H9 (cell line): Measurements from ENCODE around the gene RPS15. TPM values are rescaled to one million over a fixed set of nuclear protein-coding genes. Genes with fewer than 3 reads are reported as not detected.
A peak's percentile ranks its signal among the peaks of the same experiment; 100 is the strongest.

ENCODE experiments used
- DNase-seq: peaks from one replicate; pipeline ENCODE4 v3.0.0-alpha.2; 2017
- H2AFZ ChIP-seq: one replicate; pipeline ENCODE4 v1.6.1; 2013; ENCODE audit warnings: mild to moderate bottlenecking, low read length, control low read depth, moderate library complexity
- H2AK5ac ChIP-seq: 2 replicates; pipeline ENCODE4 v1.6.1; 2013; ENCODE audit warnings: low read length, control low read depth, mixed read lengths; ENCODE audit not compliant: insufficient read length
- H2BK120ac ChIP-seq: one replicate; pipeline ENCODE4 v1.6.1; 2013; ENCODE audit warnings: low read depth, mild to moderate bottlenecking, low read length, control low read depth, inconsistent platforms; ENCODE audit not compliant: poor library complexity, severe bottlenecking
- H2BK12ac ChIP-seq: 2 replicates; pipeline ENCODE4 v1.6.1; 2013; ENCODE audit warnings: low read length, control low read depth, mixed read lengths, low read depth; ENCODE audit not compliant: insufficient read length
- H2BK15ac ChIP-seq: 2 replicates; pipeline ENCODE4 v1.6.1; 2013; ENCODE audit warnings: low read depth, low read length, control low read depth
- H2BK20ac ChIP-seq: one replicate; pipeline ENCODE4 v1.6.1; 2013; ENCODE audit warnings: low read depth, mild to moderate bottlenecking, low read length, control low read depth, inconsistent platforms; ENCODE audit not compliant: poor library complexity, severe bottlenecking
- H2BK5ac ChIP-seq: 2 replicates; pipeline ENCODE4 v1.6.1; 2013; ENCODE audit warnings: low read length, control low read depth, mixed read lengths; ENCODE audit not compliant: insufficient read length
- H3K14ac ChIP-seq: 2 replicates; pipeline ENCODE4 v1.6.1; 2013; ENCODE audit warnings: low read length, control low read depth; ENCODE audit not compliant: insufficient read depth
- H3K18ac ChIP-seq: 2 replicates; pipeline ENCODE4 v1.6.1; 2013; ENCODE audit warnings: low read depth, mild to moderate bottlenecking, mixed read lengths, low read length, control low read depth; ENCODE audit not compliant: insufficient read length
- H3K23ac ChIP-seq: 2 replicates; pipeline ENCODE4 v1.6.1; 2013; ENCODE audit warnings: low read length, control low read depth, mixed read lengths, low read depth; ENCODE audit not compliant: insufficient read length
- H3K23me2 ChIP-seq: 2 replicates; pipeline ENCODE4 v1.6.1; 2013; ENCODE audit warnings: low read depth, mild to moderate bottlenecking, mixed read lengths, low read length, control low read depth; ENCODE audit not compliant: insufficient read length, poor library complexity, severe bottlenecking
- H3K27ac ChIP-seq: 2 replicates; pipeline ENCODE4 v1.5.1; 2013; ENCODE audit warnings: low read length, control low read depth, mixed read lengths, low read depth; ENCODE audit not compliant: insufficient read length
- H3K27me3 ChIP-seq: 2 replicates; pipeline ENCODE4 v1.6.1; 2013; ENCODE audit warnings: low read length, control low read depth, inconsistent platforms; ENCODE audit not compliant: insufficient read depth
- H3K4ac ChIP-seq: 2 replicates; pipeline ENCODE4 v1.6.1; 2013; ENCODE audit warnings: low read depth, mild to moderate bottlenecking, control low read depth, inconsistent platforms, low read length, moderate library complexity
- H3K4me1 ChIP-seq: 2 replicates; pipeline ENCODE4 v1.6.1; 2013; ENCODE audit warnings: low read length, control low read depth, inconsistent platforms; ENCODE audit not compliant: insufficient read depth
- H3K4me2 ChIP-seq: 2 replicates; pipeline ENCODE4 v1.6.1; 2013; ENCODE audit warnings: low read length, control low read depth, mixed read lengths; ENCODE audit not compliant: insufficient read length, insufficient read depth
- H3K56ac ChIP-seq: 2 replicates; pipeline ENCODE4 v1.6.1; 2013; ENCODE audit warnings: low read depth, mild to moderate bottlenecking, mixed read lengths, low read length, control low read depth; ENCODE audit not compliant: insufficient read length
- H3K79me1 ChIP-seq: 2 replicates; pipeline ENCODE4 v1.6.1; 2013; ENCODE audit warnings: low read depth, mild to moderate bottlenecking, moderate library complexity, low read length, control low read depth, inconsistent platforms; ENCODE audit not compliant: insufficient read depth, poor library complexity, severe bottlenecking
- H3K79me2 ChIP-seq: 2 replicates; pipeline ENCODE4 v1.6.1; 2013; ENCODE audit warnings: low read length, control low read depth, inconsistent platforms; ENCODE audit not compliant: insufficient read depth
- H3K9ac ChIP-seq: 2 replicates; pipeline ENCODE4 v1.6.1; 2013; ENCODE audit warnings: low read length, control low read depth, mixed read lengths; ENCODE audit not compliant: insufficient read length; ENCODE audit errors: extremely low read depth
- H3K9me3 ChIP-seq: one replicate; pipeline ENCODE4 v1.6.1; 2013; ENCODE audit warnings: low read depth, low read length, inconsistent platforms; ENCODE audit not compliant: control insufficient read depth
- H3T11ph ChIP-seq: one replicate; pipeline ENCODE4 v1.6.1; 2013; ENCODE audit warnings: mild to moderate bottlenecking, low read length, control low read depth, inconsistent platforms
- H4K20me1 ChIP-seq: one replicate; pipeline ENCODE4 v1.6.1; 2013; ENCODE audit not compliant: control insufficient read depth, insufficient read length, insufficient read depth
- H4K5ac ChIP-seq: 2 replicates; pipeline ENCODE4 v1.6.1; 2013; ENCODE audit warnings: low read depth, mild to moderate bottlenecking, mixed read lengths, low read length, control low read depth; ENCODE audit not compliant: insufficient read length
- H4K8ac ChIP-seq: replicated peaks from 2 replicates; pipeline ENCODE4 v1.6.1; 2013; ENCODE audit warnings: low read length, control low read depth, mixed read lengths, low read depth; ENCODE audit not compliant: insufficient read length
- H4K91ac ChIP-seq: 2 replicates; pipeline ENCODE4 v1.6.1; 2013; ENCODE audit warnings: low read depth, mild to moderate bottlenecking, moderate library complexity, mixed read lengths, low read length, control low read depth; ENCODE audit not compliant: insufficient read length
- H3K27ac Mint-ChIP-seq, 3 experiments: 2 replicates in 2 of 3; 3 replicates in 1 of 3; pipeline ENCODE4 v1.8.0; 2020 to 2021; ENCODE audit warnings: mixed read lengths in 3 of 3, mild to moderate bottlenecking in 1 of 3, moderate library complexity in 1 of 3
- H3K27me3 Mint-ChIP-seq: 2 replicates; pipeline ENCODE4 v1.8.0; 2021; ENCODE audit warnings: low read depth, mild to moderate bottlenecking, moderate library complexity, mixed read lengths
- H3K36me3 Mint-ChIP-seq, 3 experiments: 2 replicates in 2 of 3; 3 replicates in 1 of 3; pipeline ENCODE4 v1.8.0; 2020 to 2021; ENCODE audit warnings: low read depth in 3 of 3, mixed read lengths in 3 of 3; ENCODE audit not compliant: insufficient read depth in 1 of 3
- H3K4me1 Mint-ChIP-seq, 2 experiments: 2 replicates each; pipeline ENCODE4 v1.8.0; 2020; ENCODE audit warnings: mixed read lengths in 2 of 2
- H3K4me3 Mint-ChIP-seq, 2 experiments: 2 replicates in 1 of 2; 3 replicates in 1 of 2; pipeline ENCODE4 v1.8.0; 2020 to 2021; ENCODE audit warnings: mild to moderate bottlenecking in 2 of 2, mixed read lengths in 2 of 2, moderate library complexity in 1 of 2
- H3K9me3 Mint-ChIP-seq, 2 experiments: 2 replicates in 1 of 2; 3 replicates in 1 of 2; pipeline ENCODE4 v1.8.0; 2020; ENCODE audit warnings: mild to moderate bottlenecking in 2 of 2, mixed read lengths in 2 of 2, moderate library complexity in 1 of 2
- WGBS: extraction: QIAGEN DNeasy Blood & Tissue Kit; methylation state at CpG from one replicate; pipeline ENCODE4 v1.1.7; 2013; ENCODE audit warnings: missing lambda C conversion rate, low lambda C conversion rate, mixed read lengths; ENCODE audit not compliant: insufficient read length; ENCODE audit errors: extremely low coverage; 5-methylcytosine and 5-hydroxymethylcytosine counted together
- total RNA-seq: library from RNA; stranded (reverse); gene quantifications from 2 replicates; pipeline ENCODE4 v1.2.1, GENCODE V29; 2021
- TF ChIP-seq, protein P1 (sequence below): fragments of 200-600 bp; sonication (generic); conservative IDR thresholded peaks from 3 replicates; pipeline ENCODE4 v1.8.0; 2021; ENCODE audit warnings: antibody characterized with exemption, mild to moderate bottlenecking

The RPS15 gene
- total RNA-seq, 1 experiment from 2014 or later: 1,628 TPM

DNA sequence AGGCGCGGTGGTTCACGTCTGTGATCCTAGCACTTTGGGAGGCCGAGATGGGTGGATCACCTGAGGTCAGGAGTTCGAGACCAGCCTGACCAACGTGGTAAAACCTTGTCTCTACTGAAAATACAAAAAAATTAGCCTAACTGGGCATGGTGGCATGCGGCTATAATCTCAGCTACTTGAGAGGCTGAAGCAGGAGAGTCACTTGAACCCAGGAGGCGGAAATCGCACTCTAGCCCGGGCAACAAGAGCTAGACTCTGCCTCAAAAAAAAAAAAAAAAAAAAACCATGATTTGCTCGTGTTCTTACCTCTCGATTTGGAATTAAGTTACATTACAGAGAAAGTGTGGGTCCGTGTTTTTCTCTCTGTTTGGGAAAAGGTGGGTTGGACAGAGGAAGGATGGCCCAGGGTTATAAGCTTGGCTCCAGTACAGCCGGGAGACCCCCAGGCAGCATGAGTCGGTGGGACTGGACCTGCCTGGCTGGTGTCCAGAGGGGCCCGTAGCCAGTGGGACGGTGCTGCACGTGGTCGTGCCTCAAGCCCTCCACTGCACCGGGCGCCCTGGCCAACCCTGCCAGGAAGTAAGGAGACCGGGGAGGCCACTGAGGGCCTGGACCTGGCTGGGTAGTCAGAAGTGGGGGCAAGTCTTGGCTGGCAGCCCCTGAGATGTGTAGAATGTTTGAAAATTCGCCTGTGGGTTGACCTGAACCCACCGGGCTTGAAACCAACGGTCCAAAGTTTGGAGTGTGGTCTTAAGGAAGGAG lies 3.7 kb downstream of the RPS15 start:
- Histone ChIP-seq H3K56ac (no peak overlapping the region), H3K79me2 (peaks cover 11% of the 10 kb centered on the region; the same call in 1 of the 2 replicates), H4K8ac (no peak overlapping the region), H3K14ac (no peak overlapping the region), H3K4me1 (no peaks in the 10 kb centered on the region), H3K79me1 (peaks cover 12% of the 10 kb centered on the region), H3K4ac (no peak overlapping the region), H3K18ac (no peak overlapping the region), H2AFZ (no peak overlapping the region), H2BK120ac (no peak overlapping the region), H4K91ac (no peak overlapping the region), H3K27ac (no peak overlapping the region), H3K27me3 (no peaks in the 10 kb centered on the region; the same call in 1 of the 2 replicates), H2BK5ac (no peak overlapping the region), H4K20me1 (no peaks in the 10 kb centered on the region), H3K9me3 (no peaks in the 10 kb centered on the region), H3T11ph (no peak overlapping the region), H3K23me2 (peaks cover 5% of the 10 kb centered on the region), H2BK12ac (no peak overlapping the region), H4K5ac (no peak overlapping the region), H3K4me2 (no peak overlapping the region), H2AK5ac (no peak overlapping the region), H3K9ac (no peak overlapping the region), H2BK15ac (no peak overlapping the region), H3K23ac (no peak overlapping the region), H2BK20ac (no peak overlapping the region)
- Mint-ChIP-seq H3K4me3 (peak overlapping the region; percentile 29 to 98), H3K27ac (peak overlapping the region in 1 of 3 experiments; percentile 67; a peak in 2 of 7 replicates), H3K9me3 (no peaks in the 10 kb centered on the region), H3K27me3 (peaks cover 19% of the 10 kb centered on the region), H3K4me1 (peaks cover 0 to 22% of the 10 kb centered on the region in 2 experiments), H3K36me3 (peaks cover 29 to 48% (median 41%) of the 10 kb centered on the region in 3 experiments)
- WGBS: no CpG with 5 or more reads among the region's 25 CpGs
- DNase-seq: no peak
- TF ChIP-seq, protein P1, sequence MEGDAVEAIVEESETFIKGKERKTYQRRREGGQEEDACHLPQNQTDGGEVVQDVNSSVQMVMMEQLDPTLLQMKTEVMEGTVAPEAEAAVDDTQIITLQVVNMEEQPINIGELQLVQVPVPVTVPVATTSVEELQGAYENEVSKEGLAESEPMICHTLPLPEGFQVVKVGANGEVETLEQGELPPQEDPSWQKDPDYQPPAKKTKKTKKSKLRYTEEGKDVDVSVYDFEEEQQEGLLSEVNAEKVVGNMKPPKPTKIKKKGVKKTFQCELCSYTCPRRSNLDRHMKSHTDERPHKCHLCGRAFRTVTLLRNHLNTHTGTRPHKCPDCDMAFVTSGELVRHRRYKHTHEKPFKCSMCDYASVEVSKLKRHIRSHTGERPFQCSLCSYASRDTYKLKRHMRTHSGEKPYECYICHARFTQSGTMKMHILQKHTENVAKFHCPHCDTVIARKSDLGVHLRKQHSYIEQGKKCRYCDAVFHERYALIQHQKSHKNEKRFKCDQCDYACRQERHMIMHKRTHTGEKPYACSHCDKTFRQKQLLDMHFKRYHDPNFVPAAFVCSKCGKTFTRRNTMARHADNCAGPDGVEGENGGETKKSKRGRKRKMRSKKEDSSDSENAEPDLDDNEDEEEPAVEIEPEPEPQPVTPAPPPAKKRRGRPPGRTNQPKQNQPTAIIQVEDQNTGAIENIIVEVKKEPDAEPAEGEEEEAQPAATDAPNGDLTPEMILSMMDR: no peak
